Amniotic stem cell (primary cell): ENCODE measurements around the gene SLC39A13.

Source experiments
- DNase-seq: peaks from one replicate; lab custom pipeline; 2025; lab: John Stamatoyannopoulos, UW

The SLC39A13 gene

GRCh38 chr11:47403571-47403970 is 4.8 kb upstream of the SLC39A13 start:
- DNase-seq, result no peak

- DNase-seq, result no peak
Measured at GRCh38 chr11:47406896-47407745, 1.3 kb upstream of the SLC39A13 start.

GRCh38 chr11:47408598-47409439 is 429 bp downstream of the SLC39A13 start:
- peak; percentile 47 for DNase-seq

GRCh38 chr11:47409440-47410369 is 1.3 kb downstream of the SLC39A13 start:
- no peak for DNase-seq

- DNase-seq, result no peak
Measured at GRCh38 chr11:47410370-47411264, 2.2 kb downstream of the SLC39A13 start.

- no peak for DNase-seq
Measured at GRCh38 chr11:47411884-47412746, 3.7 kb downstream of the SLC39A13 start.

- no peak for DNase-seq
Measured at GRCh38 chr11:47413351-47413750, 5.0 kb downstream of the SLC39A13 start.

- no peak for DNase-seq
Measured at GRCh38 chr11:47413908-47414684, 5.7 kb downstream of the SLC39A13 start.

GRCh38 chr11:47414685-47415070 is 6.3 kb downstream of the SLC39A13 start:
- DNase-seq, result no peak

GRCh38 chr11:47415091-47415854 is 6.9 kb downstream of the SLC39A13 start:
- DNase-seq, result no peak

GRCh38 chr11:47415949-47416472 is 7.6 kb downstream of the SLC39A13 start:
- DNase-seq, result peak; percentile 87

- no peak for DNase-seq
Measured at GRCh38 chr11:47417712-47418111, 9.3 kb downstream of the SLC39A13 start.

- DNase-seq, result no peak
Measured at GRCh38 chr11:47418454-47419259, 10.3 kb downstream of the SLC39A13 start.

- DNase-seq, result no peak
Measured at GRCh38 chr11:47425611-47426010, 17.2 kb downstream of the SLC39A13 start.

- DNase-seq, result peak; percentile 98
Measured at GRCh38 chr11:47426062-47426956, 17.9 kb downstream of the SLC39A13 start, which contains the start of gene PSMC3. PSMC3 (minus strand) TSS chr11:47426439; CDS start chr11:47426279, 160 bp downstream.

- no peak for DNase-seq
Measured at GRCh38 chr11:47430524-47430923, 22.1 kb downstream of the SLC39A13 start.
